Fibroblast of lung (primary cell): ENCODE data around the gene GHRL. TPM values are rescaled to one million over a fixed set of nuclear protein-coding genes. Genes with fewer than 3 reads are reported as not detected.

Experiments
- DNase-seq, 2 donors: peaks; one replicate each; pipeline versions ENCODE4 v3.0.0 to v3.0.0-alpha.2; 2010; ENCODE audit warnings: low read depth in 2 of 2
- H2AFZ ChIP-seq: 2 replicates; pipeline ENCODE4 v1.5.1; 2012; ENCODE audit warnings: low read length, control low read depth, inconsistent platforms
- H3K27ac ChIP-seq: 2 replicates; pipeline ENCODE4 v1.5.1; 2011; ENCODE audit warnings: low read length, control low read depth; ENCODE audit not compliant: insufficient read depth
- H3K27me3 ChIP-seq: 2 replicates; pipeline ENCODE4 v1.5.1; 2011; ENCODE audit warnings: mild to moderate bottlenecking, low read length; ENCODE audit not compliant: control insufficient read depth, insufficient read depth
- H3K36me3 ChIP-seq: 2 replicates; pipeline ENCODE4 v1.5.1; 2011; ENCODE audit warnings: low read length; ENCODE audit not compliant: control insufficient read depth, insufficient read depth
- H3K4me1 ChIP-seq: 2 replicates; pipeline ENCODE4 v1.5.1; 2011; ENCODE audit warnings: low read length; ENCODE audit not compliant: control insufficient read depth, insufficient read depth; ENCODE audit errors: extremely low read depth
- H3K4me2 ChIP-seq: 2 replicates; pipeline ENCODE4 v1.5.1; 2011; ENCODE audit warnings: low read length, control low read depth; ENCODE audit not compliant: insufficient read depth; ENCODE audit errors: extremely low read depth
- H3K4me3 ChIP-seq, 4 experiments: fragments of 200-600 bp in 1 of 4; sonication (generic) in 1 of 4; replicated peaks in 1 of 4; 2 replicates each; pipeline ENCODE4 v1.5.1; 2011 to 2016; ENCODE audit warnings: low read length in 4 of 4, low read depth in 3 of 4, mild to moderate bottlenecking in 3 of 4, control low read depth in 2 of 4, inconsistent platforms in 1 of 4, mixed read lengths in 1 of 4; ENCODE audit not compliant: insufficient read depth in 1 of 4; ENCODE audit errors: control extremely low read depth in 1 of 4
- H3K79me2 ChIP-seq: 2 replicates; pipeline ENCODE4 v1.5.1; 2012; ENCODE audit warnings: mild to moderate bottlenecking, low read length, inconsistent platforms; ENCODE audit not compliant: control insufficient read depth, insufficient read depth
- H3K9ac ChIP-seq: 2 replicates; pipeline ENCODE4 v1.5.1; 2011; ENCODE audit warnings: mild to moderate bottlenecking, low read length, control low read depth; ENCODE audit not compliant: insufficient read depth
- H3K9me3 ChIP-seq: 2 replicates; pipeline ENCODE4 v1.5.1; 2012; ENCODE audit warnings: low read depth, low read length; ENCODE audit not compliant: control insufficient read depth, insufficient read depth
- H4K20me1 ChIP-seq: 2 replicates; pipeline ENCODE4 v1.5.1; 2011; ENCODE audit warnings: low read length; ENCODE audit not compliant: control insufficient read depth, insufficient read depth; ENCODE audit errors: extremely low read depth
- EZH2 ChIP-seq: IDR thresholded peaks from 2 replicates; pipeline ENCODE4 v1.5.1; 2012; ENCODE audit warnings: low read length, control low read depth, mild to moderate bottlenecking; ENCODE audit errors: missing control alignments
- polyA plus RNA-seq, 2 donors: library from polyadenylated mRNA; depleted of rRNA in 1 of 2; stranded (reverse) in 1 of 2; unstranded in 1 of 2; fragments of >200 nt; gene quantifications; 2 replicates each; pipeline ENCODE4 v1.2.1, GENCODE V29; 2011 to 2012; ENCODE audit warnings: missing spikeins in 1 of 2
- total RNA-seq: library from RNA; depleted of rRNA; stranded (reverse); fragments of >200 nt; gene quantifications from 2 replicates; pipeline ENCODE4 v1.2.1, GENCODE V29; 2014
- TF ChIP-seq, protein P1 (sequence below), 2 donors: IDR thresholded peaks in 1 of 2; conservative IDR thresholded peaks in 1 of 2; 1 replicate in 1 of 2; 2 replicates in 1 of 2; pipeline ENCODE4 v1.5.1; 2011 to 2012; ENCODE audit warnings: low read length in 2 of 2, control low read depth in 1 of 2, inconsistent platforms in 1 of 2, low read depth in 1 of 2, mild to moderate bottlenecking in 1 of 2

Gene GHRL
- total and polyA plus RNA-seq, 2 donors (not counting 1 experiment from before 2014, with no cell fraction given): 0.10 TPM; not detected in 1

DNA sequence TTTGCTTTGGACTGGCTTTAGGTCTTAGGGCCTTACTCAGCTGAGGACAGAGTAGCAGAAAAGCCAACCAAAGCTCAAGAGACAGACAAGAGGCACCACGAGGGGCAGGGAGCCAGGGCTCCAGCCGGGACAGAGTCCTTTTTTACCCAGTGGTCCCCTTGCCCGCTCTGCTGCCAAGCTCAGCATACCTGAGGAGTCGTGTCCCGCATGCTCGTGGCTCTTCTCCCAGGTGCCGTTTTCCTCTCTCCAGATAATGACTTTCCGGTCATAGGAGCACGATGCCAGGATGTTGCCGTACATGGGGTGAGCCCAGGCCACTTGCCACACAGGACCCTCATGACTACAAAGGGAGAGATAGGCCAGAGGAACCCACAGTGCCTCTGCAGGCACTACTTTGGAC lies 19.6 kb upstream of the GHRL start:
- no peak for DNase-seq
- Histone ChIP-seq H3K4me2 (no peak overlapping the region), H3K4me1 (peaks cover 6% of the 10 kb centered on the region), H3K4me3 (no peak overlapping the region), H3K27me3 (no peaks in the 10 kb centered on the region), H3K79me2 (peaks cover 6% of the 10 kb centered on the region), H3K9ac (no peak overlapping the region), H3K36me3 (peaks cover 33% of the 10 kb centered on the region), H3K9me3 (no peaks in the 10 kb centered on the region), H2AFZ (no peak overlapping the region), H4K20me1 (no peaks in the 10 kb centered on the region), H3K27ac (no peak overlapping the region)
- TF ChIP-seq, protein P1, sequence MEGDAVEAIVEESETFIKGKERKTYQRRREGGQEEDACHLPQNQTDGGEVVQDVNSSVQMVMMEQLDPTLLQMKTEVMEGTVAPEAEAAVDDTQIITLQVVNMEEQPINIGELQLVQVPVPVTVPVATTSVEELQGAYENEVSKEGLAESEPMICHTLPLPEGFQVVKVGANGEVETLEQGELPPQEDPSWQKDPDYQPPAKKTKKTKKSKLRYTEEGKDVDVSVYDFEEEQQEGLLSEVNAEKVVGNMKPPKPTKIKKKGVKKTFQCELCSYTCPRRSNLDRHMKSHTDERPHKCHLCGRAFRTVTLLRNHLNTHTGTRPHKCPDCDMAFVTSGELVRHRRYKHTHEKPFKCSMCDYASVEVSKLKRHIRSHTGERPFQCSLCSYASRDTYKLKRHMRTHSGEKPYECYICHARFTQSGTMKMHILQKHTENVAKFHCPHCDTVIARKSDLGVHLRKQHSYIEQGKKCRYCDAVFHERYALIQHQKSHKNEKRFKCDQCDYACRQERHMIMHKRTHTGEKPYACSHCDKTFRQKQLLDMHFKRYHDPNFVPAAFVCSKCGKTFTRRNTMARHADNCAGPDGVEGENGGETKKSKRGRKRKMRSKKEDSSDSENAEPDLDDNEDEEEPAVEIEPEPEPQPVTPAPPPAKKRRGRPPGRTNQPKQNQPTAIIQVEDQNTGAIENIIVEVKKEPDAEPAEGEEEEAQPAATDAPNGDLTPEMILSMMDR (conservative IDR thresholded peaks at IDR 0.05 in 1 of 2, IDR thresholded peaks at IDR 0.05 in 1 of 2; ENCODE audit: low read depth in 1 of 2, low read length in 2 of 2): no peak
- TF ChIP-seq EZH2: no peak

DNA sequence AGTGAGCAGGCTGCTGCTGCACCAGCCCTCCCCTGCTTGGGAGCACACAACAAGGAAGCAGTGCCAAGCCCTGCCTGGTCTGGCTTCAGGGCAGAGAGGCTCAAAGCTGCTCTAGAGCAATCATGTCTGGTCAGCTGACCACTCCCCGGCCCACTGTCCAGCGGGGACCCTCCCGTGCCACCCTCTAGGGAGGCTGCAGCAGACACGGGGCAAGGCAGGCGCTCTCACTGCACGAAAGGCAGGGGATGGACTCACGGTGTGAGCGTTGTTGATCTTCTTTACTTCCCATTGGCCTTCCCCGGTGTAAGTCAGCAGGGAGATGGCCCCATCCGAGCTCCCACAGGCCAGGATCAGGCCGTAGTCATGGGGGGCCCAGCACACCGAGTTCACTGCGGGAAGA lies 19.0 kb upstream of the GHRL start:
- Histone ChIP-seq H3K27me3 (no peaks in the 10 kb centered on the region), H3K27ac (no peak overlapping the region), H3K79me2 (peaks cover 4% of the 10 kb centered on the region), H3K4me3 (no peak overlapping the region), H3K9me3 (no peaks in the 10 kb centered on the region), H3K9ac (no peak overlapping the region), H3K4me2 (no peak overlapping the region), H3K36me3 (peaks cover 29% of the 10 kb centered on the region), H2AFZ (no peak overlapping the region), H4K20me1 (no peaks in the 10 kb centered on the region), H3K4me1 (peaks cover 6% of the 10 kb centered on the region)
- no peak for DNase-seq
- TF ChIP-seq, protein P1 (conservative IDR thresholded peaks at IDR 0.05 in 1 of 2, IDR thresholded peaks at IDR 0.05 in 1 of 2; ENCODE audit: low read depth in 1 of 2, low read length in 2 of 2): no peak
- no peak for TF ChIP-seq EZH2

DNA sequence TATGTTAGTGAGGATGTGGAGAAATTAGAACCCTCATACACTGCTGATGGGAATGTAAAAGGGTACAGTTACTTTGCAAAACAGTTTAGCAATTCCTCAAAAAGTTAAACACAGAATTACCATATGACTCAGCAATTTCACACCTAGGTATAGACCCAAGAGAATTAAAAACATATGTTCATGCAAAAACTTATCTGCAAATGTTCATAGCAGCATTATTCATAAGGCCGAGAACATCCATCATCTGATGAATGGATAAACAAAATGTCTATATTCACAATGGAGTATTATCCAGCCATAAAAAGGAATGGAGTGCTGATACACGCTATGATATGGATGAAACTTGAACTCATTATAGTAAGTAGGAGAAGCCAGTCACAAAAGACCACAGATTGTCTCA lies 17.8 kb upstream of the GHRL start:
- Histone ChIP-seq H3K4me1 (peaks cover 6% of the 10 kb centered on the region), H3K79me2 (no peaks in the 10 kb centered on the region), H4K20me1 (no peaks in the 10 kb centered on the region), H3K4me2 (no peak overlapping the region), H2AFZ (no peak overlapping the region), H3K27me3 (no peaks in the 10 kb centered on the region), H3K36me3 (peaks cover 28% of the 10 kb centered on the region), H3K4me3 (no peak overlapping the region), H3K27ac (no peak overlapping the region), H3K9me3 (no peaks in the 10 kb centered on the region), H3K9ac (no peak overlapping the region)
- TF ChIP-seq EZH2: no peak
- TF ChIP-seq, protein P1 (conservative IDR thresholded peaks at IDR 0.05 in 1 of 2, IDR thresholded peaks at IDR 0.05 in 1 of 2; ENCODE audit: low read depth in 1 of 2, low read length in 2 of 2): no peak
- DNase-seq: peak; percentile 61 to 78
